ENCODE data around the gene ARF5. TPM values are rescaled to one million over a fixed set of nuclear protein-coding genes. Genes with fewer than 3 reads are reported as not detected.

The ARF5 gene
- total and polyA plus RNA-seq, 2 of the 8 experiments (the other 6 are each of a cell fraction or from before 2014, with no cell fraction given) = 154 to 579 TPM

DNA sequence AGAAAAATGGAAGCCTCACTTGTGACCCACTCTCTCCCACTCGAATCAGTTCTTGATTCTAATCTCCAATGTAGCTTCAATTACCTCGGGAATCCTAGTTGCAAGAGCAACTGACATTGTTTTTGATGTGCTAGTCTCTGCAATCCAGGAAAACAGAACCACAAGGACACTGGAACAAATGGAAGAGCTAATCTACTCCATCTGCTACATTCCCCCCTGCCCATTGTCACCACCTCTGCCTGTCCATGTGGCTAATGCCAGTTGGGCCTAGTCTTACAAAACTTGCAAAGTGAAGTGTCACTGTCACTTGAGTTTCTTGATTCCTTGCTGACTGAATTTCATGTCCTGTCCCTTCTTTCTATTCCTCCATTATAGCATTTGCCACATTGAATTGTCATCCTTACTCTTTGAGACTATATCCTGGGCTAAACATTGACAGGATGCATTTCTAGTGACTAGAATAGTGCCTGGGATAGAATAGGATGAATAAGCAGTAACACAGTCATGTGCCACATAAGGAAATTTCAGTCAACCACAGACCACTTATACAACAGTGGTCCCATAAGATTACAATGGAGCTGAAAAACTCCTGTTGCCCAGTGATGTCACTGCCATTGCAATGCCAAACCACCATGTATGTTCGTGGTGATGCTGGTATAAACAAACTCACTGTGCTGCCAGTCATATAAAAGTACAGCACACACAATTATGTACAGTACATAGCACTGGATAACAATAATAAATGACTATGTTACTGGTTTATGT is 16.3 kb upstream of the ARF5 start:
- no peak overlapping the region for H3K18ac ChIP-seq (ENCODE audit: extremely low read depth, low read length)
- H3K79me2 ChIP-seq (ENCODE audit: control insufficient read depth in 1 of 2, insufficient read depth in 2 of 2, low read length in 2 of 2) = no peaks in the 10 kb centered on the region

More for the DNA sequence above, 16.3 kb upstream of the ARF5 start:
- no peak overlapping the region for H4K8ac ChIP-seq (ENCODE audit: extremely low read depth, insufficient read depth, low read length)
- H4K91ac ChIP-seq (replicated peaks; ENCODE audit: insufficient read length, low read length) = no peak overlapping the region
- no peak overlapping the region for H3K23ac ChIP-seq (ENCODE audit: insufficient read length)
- H3K79me1 ChIP-seq (ENCODE audit: low read depth, low read length) = no peaks in the 10 kb centered on the region
- H3K27ac ChIP-seq (ENCODE audit: low read depth, low read length) = no peak overlapping the region
- no peaks in the 10 kb centered on the region for H3K4me1 ChIP-seq (replicated peaks in 1 of 4; ENCODE audit: control insufficient read depth in 3 of 4, insufficient read depth in 4 of 4, low read length in 3 of 4)
- H3K27me3 ChIP-seq (replicated peaks in 1 of 4; ENCODE audit: control insufficient read depth in 3 of 4, extremely low read depth in 1 of 4, insufficient read depth in 3 of 4, low read length in 3 of 4) = no peaks in the 10 kb centered on the region
- no peak overlapping the region for H3K9ac ChIP-seq (replicated peaks in 1 of 4; ENCODE audit: extremely low read depth in 1 of 4, low read depth in 3 of 4, low read length in 3 of 4)
- H2AFZ ChIP-seq (ENCODE audit: low read length) = no peak overlapping the region
- no peak overlapping the region for H4K5ac ChIP-seq (ENCODE audit: insufficient read length, low read depth, low read length)
- no peak for TF ChIP-seq SRF (IDR thresholded peaks at IDR 0.05; ENCODE audit: low read depth, low read length)
- TF ChIP-seq, protein P1, sequence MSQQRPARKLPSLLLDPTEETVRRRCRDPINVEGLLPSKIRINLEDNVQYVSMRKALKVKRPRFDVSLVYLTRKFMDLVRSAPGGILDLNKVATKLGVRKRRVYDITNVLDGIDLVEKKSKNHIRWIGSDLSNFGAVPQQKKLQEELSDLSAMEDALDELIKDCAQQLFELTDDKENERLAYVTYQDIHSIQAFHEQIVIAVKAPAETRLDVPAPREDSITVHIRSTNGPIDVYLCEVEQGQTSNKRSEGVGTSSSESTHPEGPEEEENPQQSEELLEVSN (IDR thresholded peaks at IDR 0.05) = no peak
- no peaks in the 10 kb centered on the region for H3K36me3 ChIP-seq (ENCODE audit: control insufficient read depth in 2 of 4, insufficient read depth in 4 of 4, low read length in 3 of 4)
- WGBS, 2 experiments (ENCODE audit: extremely low coverage in 1 of 2, insufficient coverage in 1 of 2, insufficient read length in 1 of 2, insufficient replicate concordance in 2 of 2, low coverage in 1 of 2, low lambda C conversion rate in 2 of 2, missing lambda C conversion rate in 1 of 2) = 86% methylated on average over 3 of the region's 3 CpGs; no CpG with 5 or more reads in 1 of the 2 experiments
- H3K4me2 ChIP-seq (ENCODE audit: insufficient read depth in 1 of 2, low read depth in 2 of 2, low read length in 2 of 2) = no peak overlapping the region
- H2BK15ac ChIP-seq (ENCODE audit: low read length) = no peak overlapping the region
- H3K14ac ChIP-seq (ENCODE audit: insufficient read length) = no peak overlapping the region
- H2BK12ac ChIP-seq (ENCODE audit: low read depth, low read length) = no peak overlapping the region
- H2BK20ac ChIP-seq (ENCODE audit: low read length) = no peak overlapping the region
- DNase-seq (ENCODE audit: low read depth in 1 of 2, low spot score in 2 of 2) = no peak
- no peak overlapping the region for H2BK120ac ChIP-seq (replicated peaks; ENCODE audit: low read depth, low read length)
- no peak overlapping the region for H2AK5ac ChIP-seq (ENCODE audit: low read depth, low read length)
- no peak for FAIRE-seq
- POLR2A ChIA-PET (ENCODE audit: partially characterized antibody) = no interaction called here
- CTCF ChIA-PET (ENCODE audit: partially characterized antibody) = interaction anchor here (0.6 to 2.0 kb wide), 3 partner anchors 9 to 67 kb away, joined by 3 to 5 read pairs (median 5); no protein-coding TSS in a partner anchor
- H3K4ac ChIP-seq (replicated peaks; ENCODE audit: insufficient read length, low read depth, low read length) = no peak overlapping the region
- peaks cover 0 to 1% of the 10 kb centered on the region in 2 experiments for H4K20me1 ChIP-seq (replicated peaks in 1 of 2; ENCODE audit: control insufficient read depth in 1 of 2, insufficient read depth in 2 of 2, low read length in 2 of 2)
- no peak overlapping the region for H3K4me3 ChIP-seq (ENCODE audit: extremely low read depth in 1 of 4, insufficient read depth in 2 of 4, low read depth in 3 of 4, low read length in 4 of 4)
- no peaks in the 10 kb centered on the region for H3K9me3 ChIP-seq (ENCODE audit: insufficient read depth in 2 of 2, low read depth in 1 of 2, low read length in 1 of 2)
- H3K23me2 ChIP-seq (ENCODE audit: low read depth, low read length) = no peaks in the 10 kb centered on the region
- H3K56ac ChIP-seq (replicated peaks; ENCODE audit: insufficient read length, low read depth, low read length) = no peak overlapping the region
- no peak overlapping the region for H2BK5ac ChIP-seq (ENCODE audit: low read depth, low read length)
